Upper lobe of left lung (tissue), 4 donors: ENCODE measurements around the gene MCOLN3.

Experiments
- POLR2A ChIP-seq, 4 donors: fragments of 450-650 bp; IDR thresholded peaks; one replicate each; pipeline ENCODE4 v1.5.1; 2016 to 2017; ENCODE audit warnings: antibody characterized with exemption in 4 of 4, mild to moderate bottlenecking in 2 of 4
- POLR2AphosphoS5 ChIP-seq, 2 donors: sonication (generic); formaldehyde crosslinking; IDR thresholded peaks; one replicate each; pipeline ENCODE4 v1.5.1; 2017; ENCODE audit warnings: antibody characterized with exemption in 2 of 2
- TF ChIP-seq, protein P1 (sequence below), 6 experiments: fragments of 450-650 bp in 4 of 6; fragments of 200-600 bp in 2 of 6; sonication (generic) in 2 of 6; IDR thresholded peaks; one replicate each; pipeline ENCODE4 v1.5.1; 2016 to 2019; ENCODE audit warnings: antibody characterized with exemption in 6 of 6

DNA sequence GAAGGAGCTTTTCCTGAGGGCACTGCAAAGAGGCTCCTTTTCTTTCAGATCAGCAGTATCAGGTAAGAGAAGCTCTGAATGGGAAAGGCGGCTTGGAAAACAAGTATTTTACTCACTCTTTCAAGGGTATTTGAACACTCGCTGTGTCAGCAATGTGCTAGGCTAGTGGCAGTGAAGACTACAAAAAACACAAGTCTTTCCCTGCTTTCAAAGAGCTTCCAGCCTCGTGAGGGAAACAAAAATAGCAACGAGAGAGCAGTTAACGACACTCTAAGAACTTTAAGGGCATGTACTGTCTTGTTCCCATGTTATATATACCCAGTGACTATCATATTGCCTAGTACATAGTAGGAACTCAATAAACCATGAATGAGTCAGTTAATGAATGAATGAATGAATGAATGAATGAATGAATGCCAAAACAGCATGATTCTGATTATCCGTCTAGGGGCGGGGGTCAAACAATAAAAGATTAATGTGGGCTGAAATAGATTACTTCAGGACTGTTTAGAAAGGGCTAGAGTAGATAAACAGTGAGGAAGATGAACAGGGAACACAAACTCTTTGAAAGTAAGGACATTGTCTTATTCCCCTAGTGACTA is 14.2 kb upstream of the MCOLN3 start:
- TF ChIP-seq POLR2AphosphoS5 (IDR thresholded peaks at IDR 0.05) (no peak), POLR2A (IDR thresholded peaks at IDR 0.05) (no peak)
- TF ChIP-seq, protein P1, sequence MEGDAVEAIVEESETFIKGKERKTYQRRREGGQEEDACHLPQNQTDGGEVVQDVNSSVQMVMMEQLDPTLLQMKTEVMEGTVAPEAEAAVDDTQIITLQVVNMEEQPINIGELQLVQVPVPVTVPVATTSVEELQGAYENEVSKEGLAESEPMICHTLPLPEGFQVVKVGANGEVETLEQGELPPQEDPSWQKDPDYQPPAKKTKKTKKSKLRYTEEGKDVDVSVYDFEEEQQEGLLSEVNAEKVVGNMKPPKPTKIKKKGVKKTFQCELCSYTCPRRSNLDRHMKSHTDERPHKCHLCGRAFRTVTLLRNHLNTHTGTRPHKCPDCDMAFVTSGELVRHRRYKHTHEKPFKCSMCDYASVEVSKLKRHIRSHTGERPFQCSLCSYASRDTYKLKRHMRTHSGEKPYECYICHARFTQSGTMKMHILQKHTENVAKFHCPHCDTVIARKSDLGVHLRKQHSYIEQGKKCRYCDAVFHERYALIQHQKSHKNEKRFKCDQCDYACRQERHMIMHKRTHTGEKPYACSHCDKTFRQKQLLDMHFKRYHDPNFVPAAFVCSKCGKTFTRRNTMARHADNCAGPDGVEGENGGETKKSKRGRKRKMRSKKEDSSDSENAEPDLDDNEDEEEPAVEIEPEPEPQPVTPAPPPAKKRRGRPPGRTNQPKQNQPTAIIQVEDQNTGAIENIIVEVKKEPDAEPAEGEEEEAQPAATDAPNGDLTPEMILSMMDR (IDR thresholded peaks at IDR 0.05) = no peak
